GM12878 (cell line): ENCODE results near the gene ESRP2. TPM values are rescaled to one million over a fixed set of nuclear protein-coding genes. Genes with fewer than 3 reads are reported as not detected.

Source experiments
- CBX5 ChIP-seq: sonication (generic); IDR thresholded peaks from 2 replicates; pipeline ENCODE4 v1.6.1; 2016; ENCODE audit warnings: low read depth, moderate library complexity, mild to moderate bottlenecking, inconsistent platforms
- HDAC6 ChIP-seq: fragments of 200-600 bp; sonication (generic); IDR thresholded peaks from one replicate; pipeline ENCODE4 v1.8.0; 2017; ENCODE audit warnings: antibody characterized with exemption; ENCODE audit not compliant: unreplicated experiment
- MEF2A ChIP-seq: IDR thresholded peaks from 2 replicates; pipeline ENCODE4 v1.6.1; 2011; ENCODE audit warnings: low read depth, mild to moderate bottlenecking, low read length, moderate library complexity; ENCODE audit not compliant: insufficient read depth
- MTA3 ChIP-seq: IDR thresholded peaks from 2 replicates; pipeline ENCODE4 v1.6.1; 2012; ENCODE audit warnings: low read length, inconsistent platforms, borderline replicate concordance
- NFXL1 ChIP-seq: fragments of 450-650 bp; IDR thresholded peaks from 2 replicates; pipeline ENCODE4 v1.6.1; 2017; ENCODE audit warnings: antibody characterized with exemption, mild to moderate bottlenecking, borderline replicate concordance
- NRF1 ChIP-seq: conservative IDR thresholded peaks from 2 replicates; pipeline ENCODE4 v1.6.1; 2011; ENCODE audit warnings: mild to moderate bottlenecking, low read depth, low read length, improper control_type of control experiment
- PML ChIP-seq: IDR thresholded peaks from 2 replicates; pipeline ENCODE4 v1.6.1; 2012; ENCODE audit warnings: low read length, inconsistent platforms
- SIN3A ChIP-seq: IDR thresholded peaks from 2 replicates; pipeline ENCODE4 v1.6.1; 2012; ENCODE audit warnings: low read depth, low read length, improper control_type of control experiment
- TAF1 ChIP-seq: IDR thresholded peaks from 2 replicates; pipeline ENCODE4 v1.6.1; 2011; ENCODE audit warnings: mild to moderate bottlenecking, low read depth, low read length, borderline replicate concordance
- polyA plus RNA-seq, 11 experiments: library from polyadenylated mRNA; depleted of rRNA in 4 of 11; unstranded in 6 of 11; stranded (reverse) in 5 of 11; fragments of >200 nt; fragmentation: Nextera tagmentation in 4 of 11; fragmentation: Illumina TruSeq in 1 of 11; extraction: Ambion mirVana in 4 of 11; extraction: Trizol in 1 of 11; gene quantifications; 1 replicate in 1 of 11; 2 replicates in 10 of 11; pipeline versions ENCODE4 v1.2.1 to v1.2.3, GENCODE V29; 2011 to 2016; ENCODE audit warnings: inconsistent platforms in 2 of 11, missing spikeins in 2 of 11, low read depth in 1 of 11
- total RNA-seq, 4 experiments: library from RNA; depleted of rRNA in 3 of 4; stranded (reverse); fragments of >200 nt in 3 of 4; fragmentation: Illumina TruSeq in 1 of 4; extraction: Trizol in 1 of 4; gene quantifications; 2 replicates each; pipeline versions ENCODE4 v1.2.1 to v1.2.3, GENCODE V29; 2013 to 2021
- TF ChIP-seq, protein P1 (sequence below): fragments of 450-650 bp; IDR thresholded peaks from 2 replicates; pipeline ENCODE4 v1.6.1; 2016; ENCODE audit warnings: mild to moderate bottlenecking, moderate library complexity, borderline replicate concordance
- TF ChIP-seq, protein P2 (sequence below): fragments of 450-650 bp; IDR thresholded peaks from 2 replicates; pipeline ENCODE4 v1.6.1; 2017; ENCODE audit warnings: low read depth, mild to moderate bottlenecking, moderate library complexity
- TF ChIP-seq, protein P3 (sequence below): IDR thresholded peaks from 2 replicates; pipeline ENCODE4 v1.6.1; 2012; ENCODE audit warnings: low read depth, low read length, improper control_type of control experiment

Gene ESRP2
- total and polyA plus RNA-seq, 10 of the 15 experiments (the other 5 are each of a cell fraction or from before 2014, with no cell fraction given) = 0.04 to 0.64 (median 0.08) TPM; not detected in 3

DNA sequence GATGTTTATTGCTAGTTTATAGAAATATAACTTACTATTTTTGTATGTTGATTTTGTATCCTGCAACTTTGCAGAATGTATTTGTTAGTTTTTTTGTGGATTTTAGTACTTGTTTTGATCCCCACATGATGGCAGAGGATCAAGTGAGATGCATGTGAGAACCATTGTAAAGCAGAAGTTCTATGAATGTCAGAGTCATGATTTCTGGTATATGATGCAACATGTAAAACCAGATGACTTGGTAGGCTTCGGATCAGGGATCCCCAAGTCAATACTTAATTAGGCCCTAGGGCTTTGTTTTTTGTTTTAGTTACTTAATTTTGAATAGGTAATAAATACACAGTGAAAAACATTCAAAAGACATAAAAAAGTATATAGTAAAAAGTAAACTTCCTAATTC lies 45.8 kb downstream of the ESRP2 start (continued):
- TF ChIP-seq, protein P1, sequence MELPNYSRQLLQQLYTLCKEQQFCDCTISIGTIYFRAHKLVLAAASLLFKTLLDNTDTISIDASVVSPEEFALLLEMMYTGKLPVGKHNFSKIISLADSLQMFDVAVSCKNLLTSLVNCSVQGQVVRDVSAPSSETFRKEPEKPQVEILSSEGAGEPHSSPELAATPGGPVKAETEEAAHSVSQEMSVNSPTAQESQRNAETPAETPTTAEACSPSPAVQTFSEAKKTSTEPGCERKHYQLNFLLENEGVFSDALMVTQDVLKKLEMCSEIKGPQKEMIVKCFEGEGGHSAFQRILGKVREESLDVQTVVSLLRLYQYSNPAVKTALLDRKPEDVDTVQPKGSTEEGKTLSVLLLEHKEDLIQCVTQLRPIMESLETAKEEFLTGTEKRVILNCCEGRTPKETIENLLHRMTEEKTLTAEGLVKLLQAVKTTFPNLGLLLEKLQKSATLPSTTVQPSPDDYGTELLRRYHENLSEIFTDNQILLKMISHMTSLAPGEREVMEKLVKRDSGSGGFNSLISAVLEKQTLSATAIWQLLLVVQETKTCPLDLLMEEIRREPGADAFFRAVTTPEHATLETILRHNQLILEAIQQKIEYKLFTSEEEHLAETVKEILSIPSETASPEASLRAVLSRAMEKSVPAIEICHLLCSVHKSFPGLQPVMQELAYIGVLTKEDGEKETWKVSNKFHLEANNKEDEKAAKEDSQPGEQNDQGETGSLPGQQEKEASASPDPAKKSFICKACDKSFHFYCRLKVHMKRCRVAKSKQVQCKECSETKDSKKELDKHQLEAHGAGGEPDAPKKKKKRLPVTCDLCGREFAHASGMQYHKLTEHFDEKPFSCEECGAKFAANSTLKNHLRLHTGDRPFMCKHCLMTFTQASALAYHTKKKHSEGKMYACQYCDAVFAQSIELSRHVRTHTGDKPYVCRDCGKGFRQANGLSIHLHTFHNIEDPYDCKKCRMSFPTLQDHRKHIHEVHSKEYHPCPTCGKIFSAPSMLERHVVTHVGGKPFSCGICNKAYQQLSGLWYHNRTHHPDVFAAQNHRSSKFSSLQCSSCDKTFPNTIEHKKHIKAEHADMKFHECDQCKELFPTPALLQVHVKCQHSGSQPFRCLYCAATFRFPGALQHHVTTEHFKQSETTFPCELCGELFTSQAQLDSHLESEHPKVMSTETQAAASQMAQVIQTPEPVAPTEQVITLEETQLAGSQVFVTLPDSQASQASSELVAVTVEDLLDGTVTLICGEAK = no peak
- TF ChIP-seq MEF2A (no peak), TAF1 (no peak), SIN3A (no peak), NFXL1 (no peak), CBX5 (no peak), NRF1 (no peak), HDAC6 (no peak), PML (no peak), MTA3 (no peak)
- TF ChIP-seq, protein P2, sequence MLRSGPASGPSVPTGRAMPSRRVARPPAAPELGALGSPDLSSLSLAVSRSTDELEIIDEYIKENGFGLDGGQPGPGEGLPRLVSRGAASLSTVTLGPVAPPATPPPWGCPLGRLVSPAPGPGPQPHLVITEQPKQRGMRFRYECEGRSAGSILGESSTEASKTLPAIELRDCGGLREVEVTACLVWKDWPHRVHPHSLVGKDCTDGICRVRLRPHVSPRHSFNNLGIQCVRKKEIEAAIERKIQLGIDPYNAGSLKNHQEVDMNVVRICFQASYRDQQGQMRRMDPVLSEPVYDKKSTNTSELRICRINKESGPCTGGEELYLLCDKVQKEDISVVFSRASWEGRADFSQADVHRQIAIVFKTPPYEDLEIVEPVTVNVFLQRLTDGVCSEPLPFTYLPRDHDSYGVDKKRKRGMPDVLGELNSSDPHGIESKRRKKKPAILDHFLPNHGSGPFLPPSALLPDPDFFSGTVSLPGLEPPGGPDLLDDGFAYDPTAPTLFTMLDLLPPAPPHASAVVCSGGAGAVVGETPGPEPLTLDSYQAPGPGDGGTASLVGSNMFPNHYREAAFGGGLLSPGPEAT = no peak
- TF ChIP-seq, protein P3, sequence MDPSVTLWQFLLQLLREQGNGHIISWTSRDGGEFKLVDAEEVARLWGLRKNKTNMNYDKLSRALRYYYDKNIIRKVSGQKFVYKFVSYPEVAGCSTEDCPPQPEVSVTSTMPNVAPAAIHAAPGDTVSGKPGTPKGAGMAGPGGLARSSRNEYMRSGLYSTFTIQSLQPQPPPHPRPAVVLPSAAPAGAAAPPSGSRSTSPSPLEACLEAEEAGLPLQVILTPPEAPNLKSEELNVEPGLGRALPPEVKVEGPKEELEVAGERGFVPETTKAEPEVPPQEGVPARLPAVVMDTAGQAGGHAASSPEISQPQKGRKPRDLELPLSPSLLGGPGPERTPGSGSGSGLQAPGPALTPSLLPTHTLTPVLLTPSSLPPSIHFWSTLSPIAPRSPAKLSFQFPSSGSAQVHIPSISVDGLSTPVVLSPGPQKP = no peak
